ENCODE data around the gene GRM8. TPM values are rescaled to one million over a fixed set of nuclear protein-coding genes. Genes with fewer than 3 reads are reported as not detected.

Gene GRM8
- polyA plus RNA-seq, 1 donor from 2014 or later = 1.5 TPM

DNA sequence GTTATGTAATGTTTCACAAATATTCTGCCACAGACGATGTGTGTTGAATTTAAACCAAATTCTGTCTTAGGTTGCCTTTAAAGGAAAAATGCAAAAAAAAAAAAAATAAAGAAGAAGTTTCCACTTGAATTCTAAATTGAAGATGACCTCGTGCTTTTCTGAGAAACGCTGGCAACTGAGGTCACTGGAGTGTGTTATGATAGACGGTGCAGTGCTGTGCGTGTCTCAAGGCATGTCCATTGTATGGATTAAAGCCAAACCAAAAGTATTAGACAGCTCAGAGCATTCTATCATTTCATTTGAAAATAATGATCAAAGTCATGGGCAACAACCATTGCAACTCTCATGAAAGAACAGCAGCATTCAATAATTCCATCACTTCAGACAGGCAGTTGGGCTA, 483.9 kb downstream of the GRM8 start:
- Histone ChIP-seq H4K20me1 (ENCODE audit: insufficient read depth) (no peaks in the 10 kb centered on the region), H3K4me2 (ENCODE audit: low read length) (no peak overlapping the region), H3K27ac (ENCODE audit: low read length) (no peak overlapping the region), H3K36me3 (ENCODE audit: insufficient read depth, low read length) (no peaks in the 10 kb centered on the region), H3K9me2 (ENCODE audit: insufficient read depth, low read length) (no peaks in the 10 kb centered on the region), H2AFZ (ENCODE audit: low read depth, low read length) (no peak overlapping the region), H3K9me3 (ENCODE audit: low read length) (no peaks in the 10 kb centered on the region), H3K4me3 (ENCODE audit: low read length) (no peak overlapping the region), H3K9ac (ENCODE audit: low read length) (no peak overlapping the region), H3K79me2 (replicated peaks; ENCODE audit: insufficient read depth, low read length) (no peaks in the 10 kb centered on the region), H3F3A (ENCODE audit: insufficient read depth, low read length, poor library complexity, severe bottlenecking) (no peaks in the 10 kb centered on the region), H3K27me3 (ENCODE audit: insufficient read depth, low read depth, low read length) (no peaks in the 10 kb centered on the region)
- TF ChIP-seq SMC3 (conservative IDR thresholded peaks at IDR 0.05; ENCODE audit: poor library complexity) (no peak), POLR2AphosphoS5 (IDR thresholded peaks at IDR 0.05) (no peak), TAF1 (IDR thresholded peaks at IDR 0.05; ENCODE audit: low read depth) (no peak), EZH2 (IDR thresholded peaks at IDR 0.05; ENCODE audit: borderline replicate concordance, insufficient read depth, low read length, poor library complexity, severe bottlenecking) (no peak), EP300 (conservative IDR thresholded peaks at IDR 0.05; ENCODE audit: poor library complexity, severe bottlenecking) (no peak), RAD21 (conservative IDR thresholded peaks at IDR 0.05) (no peak), MXI1 (conservative IDR thresholded peaks at IDR 0.05; ENCODE audit: poor library complexity, severe bottlenecking) (no peak)
- TF ChIP-seq, protein P1, sequence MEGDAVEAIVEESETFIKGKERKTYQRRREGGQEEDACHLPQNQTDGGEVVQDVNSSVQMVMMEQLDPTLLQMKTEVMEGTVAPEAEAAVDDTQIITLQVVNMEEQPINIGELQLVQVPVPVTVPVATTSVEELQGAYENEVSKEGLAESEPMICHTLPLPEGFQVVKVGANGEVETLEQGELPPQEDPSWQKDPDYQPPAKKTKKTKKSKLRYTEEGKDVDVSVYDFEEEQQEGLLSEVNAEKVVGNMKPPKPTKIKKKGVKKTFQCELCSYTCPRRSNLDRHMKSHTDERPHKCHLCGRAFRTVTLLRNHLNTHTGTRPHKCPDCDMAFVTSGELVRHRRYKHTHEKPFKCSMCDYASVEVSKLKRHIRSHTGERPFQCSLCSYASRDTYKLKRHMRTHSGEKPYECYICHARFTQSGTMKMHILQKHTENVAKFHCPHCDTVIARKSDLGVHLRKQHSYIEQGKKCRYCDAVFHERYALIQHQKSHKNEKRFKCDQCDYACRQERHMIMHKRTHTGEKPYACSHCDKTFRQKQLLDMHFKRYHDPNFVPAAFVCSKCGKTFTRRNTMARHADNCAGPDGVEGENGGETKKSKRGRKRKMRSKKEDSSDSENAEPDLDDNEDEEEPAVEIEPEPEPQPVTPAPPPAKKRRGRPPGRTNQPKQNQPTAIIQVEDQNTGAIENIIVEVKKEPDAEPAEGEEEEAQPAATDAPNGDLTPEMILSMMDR (IDR thresholded peaks at IDR 0.05; ENCODE audit: poor library complexity, severe bottlenecking) = no peak
- TF ChIP-seq, protein P2, sequence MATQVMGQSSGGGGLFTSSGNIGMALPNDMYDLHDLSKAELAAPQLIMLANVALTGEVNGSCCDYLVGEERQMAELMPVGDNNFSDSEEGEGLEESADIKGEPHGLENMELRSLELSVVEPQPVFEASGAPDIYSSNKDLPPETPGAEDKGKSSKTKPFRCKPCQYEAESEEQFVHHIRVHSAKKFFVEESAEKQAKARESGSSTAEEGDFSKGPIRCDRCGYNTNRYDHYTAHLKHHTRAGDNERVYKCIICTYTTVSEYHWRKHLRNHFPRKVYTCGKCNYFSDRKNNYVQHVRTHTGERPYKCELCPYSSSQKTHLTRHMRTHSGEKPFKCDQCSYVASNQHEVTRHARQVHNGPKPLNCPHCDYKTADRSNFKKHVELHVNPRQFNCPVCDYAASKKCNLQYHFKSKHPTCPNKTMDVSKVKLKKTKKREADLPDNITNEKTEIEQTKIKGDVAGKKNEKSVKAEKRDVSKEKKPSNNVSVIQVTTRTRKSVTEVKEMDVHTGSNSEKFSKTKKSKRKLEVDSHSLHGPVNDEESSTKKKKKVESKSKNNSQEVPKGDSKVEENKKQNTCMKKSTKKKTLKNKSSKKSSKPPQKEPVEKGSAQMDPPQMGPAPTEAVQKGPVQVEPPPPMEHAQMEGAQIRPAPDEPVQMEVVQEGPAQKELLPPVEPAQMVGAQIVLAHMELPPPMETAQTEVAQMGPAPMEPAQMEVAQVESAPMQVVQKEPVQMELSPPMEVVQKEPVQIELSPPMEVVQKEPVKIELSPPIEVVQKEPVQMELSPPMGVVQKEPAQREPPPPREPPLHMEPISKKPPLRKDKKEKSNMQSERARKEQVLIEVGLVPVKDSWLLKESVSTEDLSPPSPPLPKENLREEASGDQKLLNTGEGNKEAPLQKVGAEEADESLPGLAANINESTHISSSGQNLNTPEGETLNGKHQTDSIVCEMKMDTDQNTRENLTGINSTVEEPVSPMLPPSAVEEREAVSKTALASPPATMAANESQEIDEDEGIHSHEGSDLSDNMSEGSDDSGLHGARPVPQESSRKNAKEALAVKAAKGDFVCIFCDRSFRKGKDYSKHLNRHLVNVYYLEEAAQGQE (IDR thresholded peaks at IDR 0.05; ENCODE audit: borderline replicate concordance) = no peak

DNA sequence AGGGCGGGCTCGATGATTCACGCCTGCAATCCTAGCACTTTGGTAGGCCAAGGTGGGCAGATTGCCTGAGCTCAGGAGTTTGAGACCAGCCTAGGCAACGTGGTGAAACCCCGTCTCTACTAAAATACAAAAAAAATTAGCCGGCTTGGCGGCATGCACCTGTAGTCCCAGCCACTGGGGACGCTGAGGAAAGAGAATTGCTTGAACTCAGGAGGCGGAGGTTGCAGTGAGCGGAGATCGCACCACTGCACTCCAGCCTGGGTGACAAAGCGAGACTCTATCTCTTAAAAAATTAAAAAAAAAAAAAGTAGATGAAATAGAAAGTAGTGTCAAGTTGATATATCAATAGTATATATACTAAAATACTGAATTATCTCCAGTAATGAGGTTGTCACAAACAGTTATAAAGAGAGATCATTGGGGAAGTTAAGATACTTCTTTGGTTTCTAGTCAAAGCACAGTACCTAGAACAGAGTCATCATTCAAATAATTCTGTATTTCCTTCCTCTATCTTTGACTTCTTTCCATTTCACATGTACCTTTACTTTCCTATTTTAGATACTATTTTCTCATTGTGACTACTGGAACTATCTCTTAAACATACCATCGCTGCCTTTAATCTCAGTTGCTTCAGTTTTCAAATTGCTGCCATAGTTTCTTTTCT, 491.7 kb downstream of the GRM8 start:
- H3K9ac ChIP-seq (ENCODE audit: low read length) = no peak overlapping the region
- H3K9me3 ChIP-seq (ENCODE audit: low read length) = no peaks in the 10 kb centered on the region
- H3K36me3 ChIP-seq (ENCODE audit: insufficient read depth, low read length) = no peaks in the 10 kb centered on the region
- no peak overlapping the region for H3K27ac ChIP-seq (ENCODE audit: low read length)
- TF ChIP-seq TAF1 (IDR thresholded peaks at IDR 0.05; ENCODE audit: low read depth) (no peak), MXI1 (conservative IDR thresholded peaks at IDR 0.05; ENCODE audit: poor library complexity, severe bottlenecking) (no peak), POLR2AphosphoS5 (IDR thresholded peaks at IDR 0.05) (no peak), RAD21 (conservative IDR thresholded peaks at IDR 0.05) (no peak), SMC3 (conservative IDR thresholded peaks at IDR 0.05; ENCODE audit: poor library complexity) (no peak), EZH2 (IDR thresholded peaks at IDR 0.05; ENCODE audit: borderline replicate concordance, insufficient read depth, low read length, poor library complexity, severe bottlenecking) (no peak), EP300 (conservative IDR thresholded peaks at IDR 0.05; ENCODE audit: poor library complexity, severe bottlenecking) (no peak)
- TF ChIP-seq, protein P2 (IDR thresholded peaks at IDR 0.05; ENCODE audit: borderline replicate concordance) = no peak
- TF ChIP-seq, protein P1 (IDR thresholded peaks at IDR 0.05; ENCODE audit: poor library complexity, severe bottlenecking) = no peak
- no peaks in the 10 kb centered on the region for H4K20me1 ChIP-seq (ENCODE audit: insufficient read depth)
- no peaks in the 10 kb centered on the region for H3K9me2 ChIP-seq (ENCODE audit: insufficient read depth, low read length)
- no peak overlapping the region for H3K4me3 ChIP-seq (ENCODE audit: low read length)
- H3F3A ChIP-seq (ENCODE audit: insufficient read depth, low read length, poor library complexity, severe bottlenecking) = no peaks in the 10 kb centered on the region
- no peak overlapping the region for H3K4me2 ChIP-seq (ENCODE audit: low read length)
- no peak overlapping the region for H2AFZ ChIP-seq (ENCODE audit: low read depth, low read length)
- H3K27me3 ChIP-seq (ENCODE audit: insufficient read depth, low read depth, low read length) = no peaks in the 10 kb centered on the region
- no peaks in the 10 kb centered on the region for H3K79me2 ChIP-seq (replicated peaks; ENCODE audit: insufficient read depth, low read length)

All from neural cell (in vitro differentiated cells).